DMS114 treated with DMSO at 0.1 percent for 48 hours (cell line): Measurements from ENCODE around the gene PLA2G3.

Source experiments
- DNase-seq: peaks from one replicate; lab custom pipeline; 2025; ENCODE audit not compliant: unreplicated experiment; lab: John Stamatoyannopoulos, UW

PLA2G3 gene

DNA sequence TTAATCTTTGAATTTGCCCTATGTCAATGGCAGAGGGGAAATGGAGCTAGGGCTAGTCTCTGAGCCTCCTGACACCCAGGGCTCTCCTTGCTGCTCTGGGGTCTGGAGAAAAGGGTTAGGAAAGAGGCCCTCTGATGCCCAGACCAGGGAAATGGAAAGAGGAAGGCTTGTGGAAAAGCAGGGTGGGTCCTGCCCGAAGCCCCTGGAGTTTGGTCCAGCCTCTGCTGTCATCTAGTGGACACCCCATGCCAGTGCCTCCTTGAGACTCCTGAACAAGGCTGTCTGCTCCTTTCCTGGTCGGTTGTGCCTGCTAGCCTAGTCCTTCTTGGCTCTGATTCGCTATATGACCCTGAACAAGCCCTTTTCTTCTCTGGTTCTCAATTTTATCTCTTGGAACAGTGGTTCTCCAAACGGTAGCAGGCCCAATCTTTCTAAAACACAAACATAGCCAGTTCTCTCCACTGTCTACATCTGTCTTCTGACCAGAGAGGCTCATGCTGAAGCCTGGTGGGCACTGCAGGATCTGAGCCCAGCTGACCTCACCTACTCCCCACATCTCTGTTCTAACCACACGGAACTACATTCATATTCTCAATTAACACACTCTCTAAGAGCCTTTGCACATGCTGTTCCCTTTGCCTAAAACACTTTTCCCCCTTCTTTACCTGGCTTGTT is 8.8 kb upstream of the PLA2G3 start:
- DNase-seq = peak; percentile 79

- DNase-seq = no peak
Measured at GRCh38 chr22:31148488-31148887, 8.2 kb upstream of the PLA2G3 start.

DNA sequence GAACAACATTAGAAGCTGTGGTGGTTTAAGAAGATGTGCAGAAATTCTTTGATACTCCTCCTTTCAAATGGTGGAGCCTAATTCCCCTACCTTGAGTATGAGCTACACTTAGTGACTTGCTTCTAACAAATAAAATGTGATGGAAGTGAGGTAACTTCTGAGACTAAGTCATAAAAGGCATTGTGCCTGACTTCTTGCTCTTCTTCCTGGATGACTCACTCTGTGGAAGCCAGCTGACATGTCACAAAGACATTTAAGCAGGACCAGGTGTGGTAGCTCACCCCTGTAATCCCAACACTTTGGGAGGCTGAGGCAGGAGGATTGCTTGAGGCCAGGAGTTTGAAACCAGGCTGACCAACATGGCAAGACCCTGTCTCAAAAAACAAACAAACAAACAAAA is 3.9 kb upstream of the PLA2G3 start:
- DNase-seq = no peak

DNA sequence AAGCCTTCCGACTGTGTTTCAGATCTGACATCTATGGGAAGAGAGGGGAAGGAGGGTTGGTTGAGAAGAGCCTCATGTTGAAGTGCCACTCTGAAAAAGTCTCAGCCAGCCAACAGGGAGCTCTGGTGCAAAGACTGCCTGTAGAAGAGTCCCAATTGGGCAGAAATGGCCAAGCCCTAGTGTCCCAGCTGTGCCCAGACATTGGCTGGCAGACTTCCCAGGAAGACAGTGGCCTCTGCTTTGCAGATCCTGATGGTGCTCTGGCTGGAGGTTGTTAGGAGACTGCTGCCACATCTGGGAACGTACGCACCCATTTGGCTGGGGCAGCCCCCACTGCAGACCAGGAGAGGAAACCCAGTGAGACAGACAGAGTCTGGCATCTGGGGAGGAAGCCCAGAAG is 3.2 kb upstream of the PLA2G3 start:
- DNase-seq = no peak

- no peak for DNase-seq
Measured at GRCh38 chr22:31143038-31143437, 2.7 kb upstream of the PLA2G3 start.

DNA sequence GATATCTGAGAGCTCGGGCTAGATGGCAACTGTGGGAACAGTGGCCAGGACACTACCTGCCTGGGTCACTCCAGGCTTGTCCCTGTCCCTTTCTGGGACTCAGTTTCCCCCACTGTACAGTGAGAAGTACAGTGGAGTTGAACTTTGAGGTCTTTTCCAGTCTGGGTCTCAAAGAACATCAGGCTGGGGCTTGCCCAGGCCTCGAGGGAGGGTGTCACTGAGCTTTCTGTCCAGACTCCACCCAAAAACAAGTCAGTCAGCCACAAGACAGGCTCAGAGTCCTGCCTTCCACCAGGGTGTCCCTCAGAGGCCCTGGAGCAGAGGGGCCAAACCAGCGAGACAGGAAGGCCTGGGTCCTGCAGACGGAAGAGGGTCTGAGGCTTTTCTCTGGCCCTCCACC is 2.0 kb upstream of the PLA2G3 start:
- no peak for DNase-seq

GRCh38 chr22:31141551-31141950 is 1.2 kb upstream of the PLA2G3 start:
- DNase-seq = no peak

DNA sequence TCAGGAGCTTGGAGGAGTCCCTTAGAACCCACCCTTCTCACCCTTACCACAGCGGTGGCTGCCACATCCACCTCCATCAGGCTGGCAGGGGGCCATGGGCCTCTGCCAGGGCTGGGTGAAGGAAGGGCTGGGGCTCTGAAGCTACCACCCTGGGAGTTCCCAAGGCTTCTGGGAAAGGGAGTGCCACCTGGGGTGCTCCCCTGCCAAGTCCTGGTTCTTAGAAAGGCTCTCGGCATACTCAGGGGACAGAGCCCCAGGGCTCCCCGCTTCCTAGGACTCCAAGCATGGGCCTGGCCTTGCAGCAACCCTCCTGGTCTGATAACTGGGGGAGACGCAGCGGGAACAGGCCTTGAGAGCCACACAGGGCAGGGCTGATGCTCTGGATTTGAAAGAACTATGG is 438 bp upstream of the PLA2G3 start:
- no peak for DNase-seq

- no peak for DNase-seq
Measured at GRCh38 chr22:31139066-31139465, 1.2 kb downstream of the PLA2G3 start.

GRCh38 chr22:31138126-31138525 is 2.2 kb downstream of the PLA2G3 start:
- DNase-seq = no peak

DNA sequence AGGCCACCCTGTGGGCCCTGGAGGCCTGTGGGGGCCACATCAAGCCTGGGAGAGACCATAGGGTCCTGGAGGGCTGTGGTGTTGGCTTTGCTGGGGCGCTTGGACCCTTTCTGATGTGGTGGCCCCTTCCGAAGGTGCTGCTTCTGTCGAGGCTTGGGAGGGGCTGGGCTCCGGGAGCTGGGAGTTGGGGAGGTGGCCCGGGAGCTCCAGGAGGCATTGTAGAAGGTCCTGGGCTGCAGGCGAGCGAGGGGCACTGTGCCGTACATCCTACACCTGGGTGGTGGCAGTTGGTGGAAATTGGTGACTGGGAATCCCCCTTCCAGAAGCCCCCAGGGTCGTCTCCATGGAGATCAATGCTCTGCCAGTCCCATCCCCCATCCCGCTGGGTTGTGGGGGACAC is 2.6 kb downstream of the PLA2G3 start:
- no peak for DNase-seq

- no peak for DNase-seq
Measured at GRCh38 chr22:31136711-31137110, 3.6 kb downstream of the PLA2G3 start.

DNA sequence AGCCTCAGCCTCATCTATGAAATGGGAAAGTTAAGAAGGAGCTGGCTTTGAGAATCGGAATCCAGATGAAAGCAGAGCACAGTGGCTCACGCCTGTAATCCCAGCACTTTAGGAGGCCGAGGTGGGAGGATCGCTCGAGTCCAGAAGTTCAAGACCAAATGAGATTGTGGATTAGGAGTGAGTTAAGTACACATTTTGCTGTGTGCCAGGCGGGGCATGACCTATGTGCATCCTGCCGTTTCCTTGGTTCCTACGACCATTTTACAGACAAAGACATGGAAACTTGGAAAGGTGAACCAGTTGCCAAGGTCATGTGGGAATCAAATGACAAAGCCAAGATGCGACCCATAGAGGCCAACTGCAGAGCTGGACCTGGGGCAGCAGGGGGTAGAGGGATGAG is 4.2 kb downstream of the PLA2G3 start:
- no peak for DNase-seq

- no peak for DNase-seq
Measured at GRCh38 chr22:31135706-31136105, 4.6 kb downstream of the PLA2G3 start.

DNA sequence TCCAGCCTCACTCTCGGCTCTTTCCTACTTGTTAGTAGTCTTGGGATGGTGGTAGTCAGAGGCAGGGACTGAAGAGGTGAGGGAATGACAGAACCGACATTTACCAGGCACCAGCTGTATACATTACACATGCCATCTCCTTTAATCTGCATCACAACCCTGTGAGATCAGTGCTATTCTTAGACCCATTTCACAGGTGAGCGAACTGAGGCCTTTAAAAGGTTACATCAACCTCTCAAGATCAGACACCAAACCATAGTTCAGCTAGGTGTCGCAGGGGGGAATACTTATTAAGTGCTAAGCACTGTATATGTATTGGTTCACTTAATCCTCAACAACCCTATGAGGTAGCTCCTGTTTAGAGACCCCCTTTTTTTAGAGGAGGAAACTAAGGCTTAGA is 5.6 kb downstream of the PLA2G3 start:
- DNase-seq = no peak

DNA sequence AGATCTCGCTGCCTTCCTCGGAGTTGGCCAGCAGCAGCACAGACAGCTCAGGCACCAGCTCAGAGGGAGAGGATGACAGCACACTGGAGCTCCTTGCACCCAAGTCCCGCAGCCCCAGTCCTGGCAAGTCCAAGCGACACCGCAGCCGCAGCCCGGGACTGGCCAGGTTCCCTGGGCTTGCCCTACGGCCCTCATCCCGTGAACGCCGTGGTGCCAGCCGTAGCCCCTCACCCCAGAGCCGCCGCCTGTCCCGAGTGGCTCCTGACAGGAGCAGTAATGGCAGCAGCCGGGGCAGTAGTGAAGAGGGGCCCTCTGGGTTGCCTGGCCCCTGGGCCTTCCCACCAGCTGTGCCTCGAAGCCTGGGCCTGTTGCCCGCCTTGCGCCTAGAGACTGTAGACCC is 6.4 kb downstream of the PLA2G3 start:
- no peak for DNase-seq

GRCh38 chr22:31130873-31131272 is 9.4 kb downstream of the PLA2G3 start:
- DNase-seq = no peak

GRCh38 chr22:31128156-31128555 is 12.2 kb downstream of the PLA2G3 start:
- DNase-seq = no peak

GRCh38 chr22:31127181-31127772 is 13.0 kb downstream of the PLA2G3 start:
- no peak for DNase-seq

- no peak for DNase-seq
Measured at GRCh38 chr22:31126869-31127175, 13.5 kb downstream of the PLA2G3 start.

DNA sequence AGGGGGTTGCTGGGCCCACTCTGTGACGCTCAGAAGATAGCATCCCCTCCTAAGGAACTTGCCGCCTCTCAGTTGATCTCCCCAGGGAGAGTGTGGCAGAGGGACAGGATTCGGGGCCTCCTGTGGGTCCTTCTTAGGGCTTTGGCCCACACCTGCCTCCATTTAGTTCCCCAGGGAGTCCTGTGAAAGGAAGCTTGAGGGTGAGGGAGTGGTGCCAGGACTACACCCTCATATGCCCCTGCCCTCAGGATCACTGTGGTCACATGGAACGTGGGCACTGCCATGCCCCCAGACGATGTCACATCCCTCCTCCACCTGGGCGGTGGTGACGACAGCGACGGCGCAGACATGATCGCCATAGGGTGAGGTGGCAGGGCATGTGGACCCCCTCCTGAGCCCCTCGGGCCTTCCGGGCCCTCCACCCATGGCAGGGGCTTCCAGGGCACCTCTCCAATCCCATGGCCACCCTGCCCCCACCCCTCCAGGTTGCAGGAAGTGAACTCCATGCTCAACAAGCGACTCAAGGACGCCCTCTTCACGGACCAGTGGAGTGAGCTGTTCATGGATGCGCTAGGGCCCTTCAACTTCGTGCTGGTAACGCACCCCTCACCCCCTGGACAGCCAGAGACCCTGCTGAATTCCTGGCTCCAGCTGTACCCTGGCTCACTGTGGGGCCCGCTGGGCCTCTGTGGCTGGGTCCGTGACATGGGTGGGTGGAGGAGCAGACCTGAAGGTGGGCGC is 14.0 kb downstream of the PLA2G3 start:
- no peak for DNase-seq

- DNase-seq = no peak
Measured at GRCh38 chr22:31125521-31126117, 14.7 kb downstream of the PLA2G3 start.
